ENCODE results near the gene TLE7. TPM values are rescaled to one million over a fixed set of nuclear protein-coding genes. Genes with fewer than 3 reads are reported as not detected.

Gene TLE7
- total and polyA plus RNA-seq, 2 of the 8 experiments (the other 6 are each of a cell fraction or from before 2014, with no cell fraction given), result 0.03 TPM; not detected in 1

GRCh38 chr16:71473891-71474290 is 32.0 kb upstream of the TLE7 start:
- Histone ChIP-seq H3K56ac (replicated peaks; ENCODE audit: insufficient read length, low read depth, low read length) (no peak overlapping the region), H3K4me1 (replicated peaks in 1 of 4; ENCODE audit: control insufficient read depth in 3 of 4, insufficient read depth in 4 of 4, low read length in 3 of 4) (no peaks in the 10 kb centered on the region), H3K23ac (ENCODE audit: insufficient read length) (no peak overlapping the region), H2BK20ac (ENCODE audit: low read length) (no peak overlapping the region), H3K27ac (ENCODE audit: low read depth, low read length) (no peak overlapping the region), H3K4ac (replicated peaks; ENCODE audit: insufficient read length, low read depth, low read length) (no peak overlapping the region), H3K4me3 (ENCODE audit: extremely low read depth in 1 of 4, insufficient read depth in 2 of 4, low read depth in 3 of 4, low read length in 4 of 4) (no peak overlapping the region), H2BK15ac (ENCODE audit: low read length) (no peak overlapping the region), H3K14ac (ENCODE audit: insufficient read length) (no peak overlapping the region), H2AK5ac (ENCODE audit: low read depth, low read length) (no peak overlapping the region), H3K27me3 (replicated peaks in 1 of 4; ENCODE audit: control insufficient read depth in 3 of 4, extremely low read depth in 1 of 4, insufficient read depth in 3 of 4, low read length in 3 of 4) (no peaks in the 10 kb centered on the region), H3K79me1 (ENCODE audit: low read depth, low read length) (no peaks in the 10 kb centered on the region; the same call in 1 of the 2 replicates), H3K23me2 (ENCODE audit: low read depth, low read length) (no peaks in the 10 kb centered on the region), H2BK120ac (replicated peaks; ENCODE audit: low read depth, low read length) (no peak overlapping the region), H4K8ac (ENCODE audit: extremely low read depth, insufficient read depth, low read length) (no peak overlapping the region), H4K5ac (ENCODE audit: insufficient read length, low read depth, low read length) (no peak overlapping the region), H2BK5ac (ENCODE audit: low read depth, low read length) (no peak overlapping the region), H3K9me3 (ENCODE audit: insufficient read depth in 2 of 2, low read depth in 1 of 2, low read length in 1 of 2) (no peaks in the 10 kb centered on the region), H3K79me2 (ENCODE audit: control insufficient read depth in 1 of 2, insufficient read depth in 2 of 2, low read length in 2 of 2) (no peaks in the 10 kb centered on the region), H3K36me3 (ENCODE audit: control insufficient read depth in 2 of 4, insufficient read depth in 4 of 4, low read length in 3 of 4) (peaks cover 0 to 2% (median 2%) of the 10 kb centered on the region in 4 experiments; a peak in 2 of 8 replicates), H3K9ac (replicated peaks in 1 of 4; ENCODE audit: extremely low read depth in 1 of 4, low read depth in 3 of 4, low read length in 3 of 4) (no peak overlapping the region), H3K18ac (ENCODE audit: extremely low read depth, low read length) (no peak overlapping the region), H3K4me2 (ENCODE audit: insufficient read depth in 1 of 2, low read depth in 2 of 2, low read length in 2 of 2) (no peak overlapping the region), H2AFZ (ENCODE audit: low read length) (no peak overlapping the region), H4K91ac (replicated peaks; ENCODE audit: insufficient read length, low read length) (no peak overlapping the region), H2BK12ac (ENCODE audit: low read depth, low read length) (no peak overlapping the region), H4K20me1 (replicated peaks in 1 of 2; ENCODE audit: control insufficient read depth in 1 of 2, insufficient read depth in 2 of 2, low read length in 2 of 2) (peaks cover 0 to 2% of the 10 kb centered on the region in 2 experiments)
- TF ChIP-seq CTCF (IDR thresholded peaks at IDR 0.05; ENCODE audit: control extremely low read depth in 1 of 3, insufficient read depth in 1 of 3, low read depth in 1 of 3, low read length in 3 of 3) (no peak), MAFK (IDR thresholded peaks at IDR 0.05; ENCODE audit: low read depth, low read length) (no peak), GTF2F1 (IDR thresholded peaks at IDR 0.05; ENCODE audit: borderline replicate concordance, low read depth, low read length) (no peak), RBBP5 (IDR thresholded peaks at IDR 0.05; ENCODE audit: borderline replicate concordance, low read depth, low read length) (no peak), EZH2 (IDR thresholded peaks at IDR 0.05; ENCODE audit: low read depth, low read length, severe bottlenecking) (no peak), BACH1 (IDR thresholded peaks at IDR 0.05; ENCODE audit: low read length) (no peak), SUZ12 (IDR thresholded peaks at IDR 0.05; ENCODE audit: low read length) (no peak)
- CTCF ChIA-PET (ENCODE audit: partially characterized antibody), result interaction anchor here (1.1 to 1.8 kb wide), 5 partner anchors 10 to 69 kb away, joined by 3 to 6 read pairs (median 4); no protein-coding TSS in a partner anchor
- 95% methylated on average over 5 of the region's 5 CpGs; no CpG with 5 or more reads in 1 of the 2 experiments for WGBS, 2 experiments (ENCODE audit: extremely low coverage in 1 of 2, insufficient coverage in 1 of 2, insufficient read length in 1 of 2, insufficient replicate concordance in 2 of 2, low coverage in 1 of 2, low lambda C conversion rate in 2 of 2, missing lambda C conversion rate in 1 of 2)
- DNase-seq (ENCODE audit: low read depth in 1 of 2, low spot score in 2 of 2), result no peak
- POLR2A ChIA-PET (ENCODE audit: partially characterized antibody), result interaction anchor here (1.1 kb wide), 2 partner anchors 10 to 12 kb away, joined by 3 to 5 read pairs; partner anchors contain the start of gene ZNF23
- no peak for FAIRE-seq
